Keratinocyte (primary cell): Measurements from ENCODE around the gene DLG2. TPM values are rescaled to one million over a fixed set of nuclear protein-coding genes. Genes with fewer than 3 reads are reported as not detected.

Experiments used
- DNase-seq: peaks from one replicate; pipeline ENCODE4 v3.0.0-alpha.2; 2011; ENCODE audit warnings: low read depth, missing footprints, low spot score
- FAIRE-seq: peaks from 2 replicates; lab custom pipeline; 2011; peaks lifted over from hg19 to GRCh38; lab: Jason Lieb, UNC
- H2AFZ ChIP-seq: 2 replicates; pipeline ENCODE4 v1.6.0; 2012; ENCODE audit warnings: low read length, control low read depth, inconsistent platforms; ENCODE audit not compliant: control insufficient read depth
- H3K27ac ChIP-seq: 2 replicates; pipeline ENCODE4 v1.5.1; 2011; ENCODE audit warnings: low read length; ENCODE audit not compliant: control insufficient read depth, insufficient read depth
- H3K27me3 ChIP-seq: 3 replicates; pipeline ENCODE4 v1.6.0; 2011; ENCODE audit warnings: low read length; ENCODE audit not compliant: control insufficient read depth, insufficient read depth; ENCODE audit errors: extremely low read depth
- H3K36me3 ChIP-seq, 2 experiments: 2 replicates in 1 of 2; 3 replicates in 1 of 2; pipeline ENCODE4 v1.5.1; 2011; ENCODE audit warnings: low read length in 2 of 2, mild to moderate bottlenecking in 1 of 2; ENCODE audit not compliant: control insufficient read depth in 2 of 2, insufficient read depth in 2 of 2; ENCODE audit errors: extremely low read depth in 1 of 2
- H3K4me1 ChIP-seq: 3 replicates; pipeline ENCODE4 v1.5.1; 2011; ENCODE audit warnings: low read length; ENCODE audit not compliant: control insufficient read depth, insufficient read depth; ENCODE audit errors: extremely low read depth
- H3K4me2 ChIP-seq: 3 replicates; pipeline ENCODE4 v1.6.0; 2011; ENCODE audit warnings: low read depth, low read length; ENCODE audit not compliant: control insufficient read depth, insufficient read depth; ENCODE audit errors: extremely low read depth
- H3K4me3 ChIP-seq, 3 experiments: fragments of 200-600 bp in 1 of 3; sonication (generic) in 1 of 3; 2 replicates in 2 of 3; 3 replicates in 1 of 3; pipeline ENCODE4 v1.5.1; 2011 to 2016; ENCODE audit warnings: low read length in 3 of 3, mild to moderate bottlenecking in 3 of 3, control low read depth in 2 of 3, inconsistent platforms in 1 of 3, low read depth in 1 of 3, mixed read lengths in 1 of 3, mixed run types in 1 of 3, moderate library complexity in 1 of 3; ENCODE audit not compliant: control insufficient read depth in 2 of 3, insufficient read depth in 2 of 3; ENCODE audit errors: extremely low read depth in 1 of 3
- H3K79me2 ChIP-seq: 2 replicates; pipeline ENCODE4 v1.6.0; 2012; ENCODE audit warnings: low read length; ENCODE audit not compliant: control insufficient read depth, insufficient read depth
- H3K9ac ChIP-seq: 3 replicates; pipeline ENCODE4 v1.6.0; 2011; ENCODE audit warnings: low read length; ENCODE audit not compliant: control insufficient read depth, insufficient read depth; ENCODE audit errors: extremely low read depth
- H3K9me1 ChIP-seq: 3 replicates; pipeline ENCODE4 v1.6.0; 2011; ENCODE audit warnings: low read length; ENCODE audit not compliant: control insufficient read depth, insufficient read depth; ENCODE audit errors: extremely low read depth
- H3K9me3 ChIP-seq: 2 replicates; pipeline ENCODE4 v1.5.1; 2012; ENCODE audit warnings: low read depth, low read length; ENCODE audit not compliant: control insufficient read depth
- H4K20me1 ChIP-seq: 3 replicates; pipeline ENCODE4 v1.6.0; 2011; ENCODE audit warnings: low read length; ENCODE audit not compliant: control insufficient read depth, insufficient read depth; ENCODE audit errors: extremely low read depth
- EZH2 ChIP-seq: IDR thresholded peaks from one replicate; pipeline ENCODE4 v1.6.1; 2012; ENCODE audit warnings: inconsistent platforms, mild to moderate bottlenecking, low read length, moderate library complexity
- dilution Hi-C: fragments of 300-500 bp; cut with MboI; formaldehyde crosslinking; loops from one replicate; pipeline ENCODE4 v1.7.0; 2020; ENCODE audit warnings: low sequenced_read_pairs; ENCODE audit not compliant: extremely low pct_ligation_motif_present
- polyA plus RNA-seq, 5 experiments: library from polyadenylated mRNA; depleted of rRNA in 3 of 5; stranded (reverse) in 3 of 5; stranded (forward) in 1 of 5; unstranded in 1 of 5; fragments of >200 nt; gene quantifications; 1 replicate in 1 of 5; 2 replicates in 3 of 5; 3 replicates in 1 of 5; pipeline versions ENCODE4 v1.2.1 to v1.2.3, GENCODE V29; 2011 to 2012; ENCODE audit warnings: missing spikeins in 2 of 5, low read depth in 1 of 5, low replicate concordance in 1 of 5
- TF ChIP-seq, protein P1 (sequence below), 3 experiments: IDR thresholded peaks in 1 of 3; conservative IDR thresholded peaks in 1 of 3; optimal IDR thresholded peaks in 1 of 3; 2 replicates in 2 of 3; 3 replicates in 1 of 3; pipeline versions ENCODE3 to v1.5.1; 2011; ENCODE audit warnings: low read length in 3 of 3, mild to moderate bottlenecking in 3 of 3, moderate library complexity in 2 of 3, control low read depth in 1 of 3, inconsistent platforms in 1 of 3; ENCODE audit not compliant: insufficient read depth in 2 of 3; ENCODE audit errors: extremely low read depth in 1 of 3

The DLG2 gene
- polyA plus RNA-seq, 1 donor (not counting 4 experiments of a cell fraction or from before 2014, with no cell fraction given): 0.55 TPM

DNA sequence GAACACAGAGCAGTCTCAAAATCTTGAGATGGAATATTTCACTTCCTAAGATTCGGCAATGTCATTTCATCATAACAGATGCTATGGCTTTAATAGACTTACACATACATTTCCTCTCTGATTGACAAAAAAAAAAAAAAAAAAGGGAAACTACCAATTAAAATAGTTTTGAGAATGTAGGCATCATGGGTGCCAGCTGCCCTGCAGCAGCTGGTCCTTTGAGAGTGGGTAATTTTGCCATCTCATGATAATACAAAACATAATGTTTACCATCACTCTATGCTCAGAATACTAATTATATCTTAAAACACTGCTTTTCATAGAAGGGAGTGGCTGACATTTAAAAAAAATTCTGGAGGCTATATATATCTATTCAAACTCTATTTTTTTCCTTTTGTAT is 1565.4 kb downstream of the DLG2 start:
- dilution Hi-C loops: no loop called here
- no peak for FAIRE-seq

GRCh38 chr11:84056653-84057376 is 1570.3 kb downstream of the DLG2 start:
- FAIRE-seq: no peak
- H3K4me2 ChIP-seq: no peak overlapping the region
- H3K4me1 ChIP-seq: no peaks in the 10 kb centered on the region
- H3K79me2 ChIP-seq: no peaks in the 10 kb centered on the region
- TF ChIP-seq, protein P1, sequence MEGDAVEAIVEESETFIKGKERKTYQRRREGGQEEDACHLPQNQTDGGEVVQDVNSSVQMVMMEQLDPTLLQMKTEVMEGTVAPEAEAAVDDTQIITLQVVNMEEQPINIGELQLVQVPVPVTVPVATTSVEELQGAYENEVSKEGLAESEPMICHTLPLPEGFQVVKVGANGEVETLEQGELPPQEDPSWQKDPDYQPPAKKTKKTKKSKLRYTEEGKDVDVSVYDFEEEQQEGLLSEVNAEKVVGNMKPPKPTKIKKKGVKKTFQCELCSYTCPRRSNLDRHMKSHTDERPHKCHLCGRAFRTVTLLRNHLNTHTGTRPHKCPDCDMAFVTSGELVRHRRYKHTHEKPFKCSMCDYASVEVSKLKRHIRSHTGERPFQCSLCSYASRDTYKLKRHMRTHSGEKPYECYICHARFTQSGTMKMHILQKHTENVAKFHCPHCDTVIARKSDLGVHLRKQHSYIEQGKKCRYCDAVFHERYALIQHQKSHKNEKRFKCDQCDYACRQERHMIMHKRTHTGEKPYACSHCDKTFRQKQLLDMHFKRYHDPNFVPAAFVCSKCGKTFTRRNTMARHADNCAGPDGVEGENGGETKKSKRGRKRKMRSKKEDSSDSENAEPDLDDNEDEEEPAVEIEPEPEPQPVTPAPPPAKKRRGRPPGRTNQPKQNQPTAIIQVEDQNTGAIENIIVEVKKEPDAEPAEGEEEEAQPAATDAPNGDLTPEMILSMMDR (optimal IDR thresholded peaks at IDR 0.05 in 1 of 3, IDR thresholded peaks at IDR 0.05 in 1 of 3, conservative IDR thresholded peaks at IDR 0.05 in 1 of 3; ENCODE audit: extremely low read depth in 1 of 3, insufficient read depth in 2 of 3, low read length in 3 of 3): no peak
- TF ChIP-seq EZH2: no peak
- no peaks in the 10 kb centered on the region for H4K20me1 ChIP-seq
- H3K9ac ChIP-seq: no peak overlapping the region
- no peak overlapping the region for H3K27ac ChIP-seq
- H3K4me3 ChIP-seq: no peak overlapping the region
- dilution Hi-C loops: no loop called here
- no peaks in the 10 kb centered on the region for H3K9me1 ChIP-seq
- DNase-seq: no peak
- H3K36me3 ChIP-seq: no peaks in the 10 kb centered on the region
- H3K27me3 ChIP-seq: no peaks in the 10 kb centered on the region
- no peak overlapping the region for H2AFZ ChIP-seq
- H3K9me3 ChIP-seq: no peaks in the 10 kb centered on the region

More for the DNA sequence above, 1565.4 kb downstream of the DLG2 start:
- no peak for DNase-seq
- Histone ChIP-seq H3K4me2 (no peak overlapping the region), H3K9ac (no peak overlapping the region), H3K4me1 (no peaks in the 10 kb centered on the region), H3K27me3 (no peaks in the 10 kb centered on the region), H3K36me3 (no peaks in the 10 kb centered on the region), H3K9me1 (no peaks in the 10 kb centered on the region), H3K4me3 (no peak overlapping the region), H2AFZ (no peak overlapping the region), H3K79me2 (no peaks in the 10 kb centered on the region), H3K9me3 (no peaks in the 10 kb centered on the region), H3K27ac (no peak overlapping the region), H4K20me1 (no peaks in the 10 kb centered on the region)
- TF ChIP-seq, protein P1 (optimal IDR thresholded peaks at IDR 0.05 in 1 of 3, IDR thresholded peaks at IDR 0.05 in 1 of 3, conservative IDR thresholded peaks at IDR 0.05 in 1 of 3; ENCODE audit: extremely low read depth in 1 of 3, insufficient read depth in 2 of 3, low read length in 3 of 3): no peak
- no peak for TF ChIP-seq EZH2
